Vagina (tissue), 2 donors: ENCODE measurements around the gene SLC12A1. TPM values are rescaled to one million over a fixed set of nuclear protein-coding genes. Genes with fewer than 3 reads are reported as not detected.

ENCODE experiments used
- DNase-seq, 2 donors: peaks; one replicate each; pipeline ENCODE4 v3.0.0-alpha.2; 2017; ENCODE audit errors: extremely low spot score in 2 of 2
- H3K27ac ChIP-seq: fragments of 200-600 bp; sonication (generic); one replicate; pipeline ENCODE4 v1.5.1; 2019
- H3K27me3 ChIP-seq: fragments of 200-600 bp; sonication (generic); one replicate; pipeline ENCODE4 v1.5.1; 2019
- H3K36me3 ChIP-seq, 2 donors: fragments of 200-600 bp; sonication (generic); one replicate each; pipeline ENCODE4 v1.5.1; 2017 to 2019
- H3K4me1 ChIP-seq: fragments of 200-600 bp; sonication (generic); one replicate; pipeline ENCODE4 v1.5.1; 2019
- H3K4me3 ChIP-seq, 2 donors: fragments of 200-600 bp; sonication (generic); 1 replicate in 1 of 2; 2 replicates in 1 of 2; pipeline ENCODE4 v1.5.1; 2016 to 2019
- H3K9me3 ChIP-seq: fragments of 200-600 bp; sonication (generic); one replicate; pipeline ENCODE4 v1.5.1; 2019
- CTCF ChIP-seq, 3 experiments: fragments of 450-650 bp in 2 of 3; fragments of 200-600 bp in 1 of 3; sonication (generic) in 1 of 3; IDR thresholded peaks; one replicate each; pipeline ENCODE4 v1.5.1; 2017 to 2019; ENCODE audit warnings: antibody characterized with exemption in 3 of 3, mild to moderate bottlenecking in 2 of 3, moderate library complexity in 2 of 3
- POLR2A ChIP-seq, 2 donors: fragments of 450-650 bp; IDR thresholded peaks; one replicate each; pipeline ENCODE4 v1.6.1; 2017; ENCODE audit warnings: antibody characterized with exemption in 2 of 2, mild to moderate bottlenecking in 2 of 2, moderate library complexity in 2 of 2
- POLR2AphosphoS5 ChIP-seq, 2 donors: sonication (generic); formaldehyde crosslinking; IDR thresholded peaks; one replicate each; pipeline ENCODE4 v1.9.0; 2017; ENCODE audit warnings: antibody characterized with exemption in 2 of 2, mild to moderate bottlenecking in 2 of 2, low read depth in 1 of 2; ENCODE audit not compliant: insufficient read depth in 1 of 2
- intact Hi-C: fragments of 100-400 bp; cut with DNase I; formaldehyde crosslinking; loops from one replicate; pipeline ENCODE4 v1.15.1; 2023
- total RNA-seq: library from RNA; depleted of rRNA; stranded (reverse); fragments of >200 nt; gene quantifications from one replicate; pipeline ENCODE4 v1.2.3, GENCODE V29; 2016

SLC12A1 gene
- total RNA-seq, 1 donor from 2014 or later, result not detected

- no peak for DNase-seq
- H3K9me3 ChIP-seq, result no peaks in the 10 kb centered on the region
- H3K4me3 ChIP-seq, result no peak overlapping the region
- H3K27ac ChIP-seq, result no peak overlapping the region
- intact Hi-C loops, result no loop called here
- TF ChIP-seq POLR2A (IDR thresholded peaks at IDR 0.05), result no peak
- no peak for TF ChIP-seq CTCF (IDR thresholded peaks at IDR 0.05)
- no peak for TF ChIP-seq POLR2AphosphoS5 (IDR thresholded peaks at IDR 0.05; ENCODE audit: insufficient read depth in 1 of 2, low read depth in 1 of 2)
- H3K4me1 ChIP-seq, result no peaks in the 10 kb centered on the region
- no peaks in the 10 kb centered on the region for H3K36me3 ChIP-seq
- no peaks in the 10 kb centered on the region for H3K27me3 ChIP-seq
Measured at GRCh38 chr15:48253172-48253571, 47.1 kb downstream of the SLC12A1 start.

- Histone ChIP-seq H3K27ac (no peak overlapping the region), H3K36me3 (no peaks in the 10 kb centered on the region), H3K27me3 (no peaks in the 10 kb centered on the region), H3K4me3 (no peak overlapping the region), H3K9me3 (no peaks in the 10 kb centered on the region), H3K4me1 (no peaks in the 10 kb centered on the region)
- TF ChIP-seq POLR2A (IDR thresholded peaks at IDR 0.05) (no peak), POLR2AphosphoS5 (IDR thresholded peaks at IDR 0.05; ENCODE audit: insufficient read depth in 1 of 2, low read depth in 1 of 2) (no peak), CTCF (IDR thresholded peaks at IDR 0.05) (no peak)
- intact Hi-C loops, result no loop called here
- no peak for DNase-seq
Measured at GRCh38 chr15:48265135-48265534, 59.0 kb downstream of the SLC12A1 start.

GRCh38 chr15:48266024-48266689 lies 60.1 kb downstream of the SLC12A1 start:
- DNase-seq, result no peak
- H3K27ac ChIP-seq, result no peak overlapping the region
- H3K4me3 ChIP-seq, result no peak overlapping the region
- TF ChIP-seq POLR2A (IDR thresholded peaks at IDR 0.05) (no peak), POLR2AphosphoS5 (IDR thresholded peaks at IDR 0.05; ENCODE audit: insufficient read depth in 1 of 2, low read depth in 1 of 2) (no peak), CTCF (IDR thresholded peaks at IDR 0.05) (no peak)
- H3K4me1 ChIP-seq, result no peaks in the 10 kb centered on the region
- H3K9me3 ChIP-seq, result no peaks in the 10 kb centered on the region
- intact Hi-C loops, result no loop called here
- no peaks in the 10 kb centered on the region for H3K36me3 ChIP-seq
- H3K27me3 ChIP-seq, result no peaks in the 10 kb centered on the region

- H3K36me3 ChIP-seq, result no peaks in the 10 kb centered on the region
- intact Hi-C loops, result no loop called here
- no peak overlapping the region for H3K27ac ChIP-seq
- H3K27me3 ChIP-seq, result no peaks in the 10 kb centered on the region
- no peaks in the 10 kb centered on the region for H3K9me3 ChIP-seq
- TF ChIP-seq CTCF (IDR thresholded peaks at IDR 0.05) (no peak), POLR2A (IDR thresholded peaks at IDR 0.05) (no peak), POLR2AphosphoS5 (IDR thresholded peaks at IDR 0.05; ENCODE audit: insufficient read depth in 1 of 2, low read depth in 1 of 2) (no peak)
- DNase-seq, result no peak
- H3K4me3 ChIP-seq, result no peak overlapping the region
- no peaks in the 10 kb centered on the region for H3K4me1 ChIP-seq
Measured at GRCh38 chr15:48267766-48268165, 61.7 kb downstream of the SLC12A1 start.

GRCh38 chr15:48273049-48273448 lies 66.9 kb downstream of the SLC12A1 start:
- Histone ChIP-seq H3K27me3 (no peaks in the 10 kb centered on the region), H3K9me3 (no peaks in the 10 kb centered on the region), H3K4me3 (no peak overlapping the region), H3K27ac (no peak overlapping the region), H3K36me3 (no peaks in the 10 kb centered on the region), H3K4me1 (no peaks in the 10 kb centered on the region)
- intact Hi-C loops, result no loop called here
- TF ChIP-seq POLR2A (IDR thresholded peaks at IDR 0.05), result no peak
- TF ChIP-seq CTCF (IDR thresholded peaks at IDR 0.05), result no peak
- no peak for TF ChIP-seq POLR2AphosphoS5 (IDR thresholded peaks at IDR 0.05; ENCODE audit: insufficient read depth in 1 of 2, low read depth in 1 of 2)
- no peak for DNase-seq
